Adrenal gland (tissue), 5 donors: ENCODE data around the gene TMBIM6.

Experiments
- CTCF ChIP-seq, 6 experiments: fragments of 450-650 bp in 4 of 6; fragments of 200-600 bp in 2 of 6; sonication (generic) in 1 of 6; IDR thresholded peaks; 1 replicate in 5 of 6; 2 replicates in 1 of 6; pipeline versions ENCODE4 v1.5.1 to v1.8.0; 2016 to 2021; ENCODE audit warnings: antibody characterized with exemption in 6 of 6, mild to moderate bottlenecking in 2 of 6, moderate library complexity in 1 of 6
- POLR2A ChIP-seq, 2 donors: fragments of 450-650 bp; IDR thresholded peaks; one replicate each; pipeline ENCODE4 v1.6.1; 2017; ENCODE audit warnings: antibody characterized with exemption in 2 of 2, mild to moderate bottlenecking in 2 of 2, moderate library complexity in 1 of 2
- donor health status: DM: no; HTN: no; CAD: no.

DNA sequence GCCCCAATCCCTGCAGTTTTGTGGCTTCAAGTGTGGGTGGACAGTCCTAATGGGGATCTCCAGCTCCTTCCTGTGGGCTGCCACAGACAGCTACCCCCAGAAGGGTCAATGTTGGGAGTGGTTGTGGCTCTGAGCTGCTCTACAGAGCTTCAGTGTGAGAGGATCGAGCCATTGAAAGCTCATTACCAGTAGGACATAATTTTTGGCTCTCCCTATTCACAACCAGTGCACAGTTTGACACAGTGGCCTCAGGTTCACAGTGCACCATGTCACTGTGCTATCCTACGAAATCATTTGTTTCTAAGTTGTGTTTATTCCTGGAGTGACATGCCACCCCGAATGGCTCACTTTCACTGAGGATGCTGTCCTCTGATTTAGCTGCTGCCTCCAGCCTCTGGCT, 22.8 kb downstream of the TMBIM6 start:
- TF ChIP-seq CTCF (IDR thresholded peaks at IDR 0.05) (no peak), POLR2A (IDR thresholded peaks at IDR 0.05) (no peak)
